HG02943 (cell line): Measurements from ENCODE around the gene CHMP4B.

Experiments used
- ATAC-seq: cut with Tn5 transposase; IDR thresholded peaks from one replicate; pipeline ENCODE4 v1.9.1; 2021; ENCODE audit warnings: mild to moderate bottlenecking, low read depth, moderate library complexity; ENCODE audit not compliant: unreplicated experiment

Gene CHMP4B

GRCh38 chr20:33884633-33885032 lies 73.5 kb downstream of the CHMP4B start:
- ATAC-seq = no peak

- ATAC-seq = no peak
Observed at GRCh38 chr20:33889312-33889711, 78.2 kb downstream of the CHMP4B start.

- ATAC-seq = no peak
Observed at GRCh38 chr20:33890557-33890956, 79.4 kb downstream of the CHMP4B start.

- ATAC-seq = no peak
Observed at GRCh38 chr20:33893314-33893713, 82.2 kb downstream of the CHMP4B start.

GRCh38 chr20:33894798-33895197 lies 83.7 kb downstream of the CHMP4B start:
- no peak for ATAC-seq

- no peak for ATAC-seq
Observed at GRCh38 chr20:33896509-33896908, 85.4 kb downstream of the CHMP4B start.

- ATAC-seq = no peak
Observed at GRCh38 chr20:33897313-33897912, 86.3 kb downstream of the CHMP4B start.

- no peak for ATAC-seq
Observed at GRCh38 chr20:33899106-33899505, 88.0 kb downstream of the CHMP4B start.

- no peak for ATAC-seq
Observed at GRCh38 chr20:33900521-33901131, 89.5 kb downstream of the CHMP4B start.

- ATAC-seq = no peak
Observed at GRCh38 chr20:33901132-33901523, 90.0 kb downstream of the CHMP4B start.

- ATAC-seq = no peak
Observed at GRCh38 chr20:33902011-33902410, 90.9 kb downstream of the CHMP4B start.
